GM21447 (cell line): ENCODE data around the gene ENAH.
"Not testable (repeated sequence)": the region's sequence is repeated elsewhere in the genome, so short reads cannot be mapped to it uniquely, and the experiment has no call there.

Experiments
- ATAC-seq: cut with Tn5 transposase; IDR thresholded peaks from one replicate; pipeline ENCODE4 v1.9.1; 2021; ENCODE audit not compliant: unreplicated experiment

The ENAH gene

DNA sequence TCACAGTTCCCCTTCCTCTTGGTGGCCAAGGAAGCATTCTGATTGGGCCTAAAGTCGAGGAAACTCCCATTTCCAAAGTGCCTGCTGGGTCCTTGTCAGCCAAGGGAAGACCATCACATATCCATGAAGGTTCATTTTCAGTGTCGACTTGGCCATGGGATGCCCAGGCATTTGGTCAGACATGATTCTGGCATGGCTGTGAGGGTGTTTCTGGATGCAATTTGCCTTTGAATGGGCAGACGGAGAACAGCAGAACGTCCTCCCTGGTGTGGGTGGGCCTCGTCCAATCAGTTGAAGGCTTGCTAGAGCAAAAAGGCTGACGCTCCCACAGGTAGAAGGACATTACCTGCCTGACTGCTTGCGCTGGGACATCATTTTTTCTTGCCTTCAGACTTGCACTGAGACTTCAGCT lies 176.8 kb downstream of the ENAH start:
- ATAC-seq = no peak

GRCh38 chr1:225474986-225475820 lies 177.7 kb downstream of the ENAH start:
- ATAC-seq = peak; percentile 66

- ATAC-seq = no peak
Measured at GRCh38 chr1:225474439-225474985, 178.4 kb downstream of the ENAH start.

- not testable (repeated sequence) for ATAC-seq
Measured at GRCh38 chr1:225473676-225474438, 179.1 kb downstream of the ENAH start.

GRCh38 chr1:225473266-225473665 lies 179.7 kb downstream of the ENAH start:
- ATAC-seq = not testable (repeated sequence)

- ATAC-seq = no peak
Measured at GRCh38 chr1:225471453-225472301, 181.2 kb downstream of the ENAH start.

- no peak for ATAC-seq
Measured at GRCh38 chr1:225471109-225471452, 181.8 kb downstream of the ENAH start.

DNA sequence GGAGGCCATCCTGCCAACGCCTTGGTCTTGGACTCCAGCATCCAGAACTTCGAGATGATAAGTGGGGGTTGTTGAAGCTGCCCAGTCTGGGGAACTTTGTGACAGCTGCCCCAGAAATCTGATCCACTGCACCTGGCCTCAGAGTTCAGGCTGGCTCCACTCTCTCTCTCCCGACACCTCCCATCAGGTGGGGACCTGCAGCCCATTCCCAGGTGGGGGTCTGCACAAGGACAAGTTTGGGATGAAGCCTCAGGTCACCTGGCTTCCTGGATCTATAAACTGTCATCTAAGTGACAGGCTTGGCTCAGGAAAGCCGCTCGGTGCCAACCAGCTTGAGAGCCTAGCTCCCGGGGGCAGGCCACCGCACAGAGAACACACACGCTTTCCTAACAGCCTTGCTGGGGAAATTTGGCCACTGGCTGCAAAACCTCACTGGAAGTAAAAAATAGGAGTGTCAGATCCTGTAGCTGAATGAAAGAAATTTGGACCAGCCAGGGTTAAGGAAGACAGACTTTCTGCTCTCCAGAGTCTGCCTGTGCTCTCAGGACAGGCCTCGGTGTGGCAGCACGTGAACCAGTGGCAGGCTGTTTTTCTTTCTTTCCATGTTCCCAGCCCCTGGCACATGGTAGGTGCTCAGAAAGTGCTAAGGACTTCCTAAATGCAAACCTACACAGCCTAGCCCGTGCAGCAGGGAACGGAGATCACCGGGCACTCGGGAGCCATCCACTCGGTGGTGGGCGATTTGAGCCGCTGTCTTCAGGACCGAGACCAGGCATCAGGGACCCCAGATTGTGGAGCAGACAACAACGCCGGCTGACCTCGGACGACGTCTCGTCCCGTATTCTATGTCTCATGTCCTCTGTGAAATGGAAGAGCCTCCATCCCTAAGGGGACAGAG lies 182.5 kb downstream of the ENAH start:
- no peak for ATAC-seq

DNA sequence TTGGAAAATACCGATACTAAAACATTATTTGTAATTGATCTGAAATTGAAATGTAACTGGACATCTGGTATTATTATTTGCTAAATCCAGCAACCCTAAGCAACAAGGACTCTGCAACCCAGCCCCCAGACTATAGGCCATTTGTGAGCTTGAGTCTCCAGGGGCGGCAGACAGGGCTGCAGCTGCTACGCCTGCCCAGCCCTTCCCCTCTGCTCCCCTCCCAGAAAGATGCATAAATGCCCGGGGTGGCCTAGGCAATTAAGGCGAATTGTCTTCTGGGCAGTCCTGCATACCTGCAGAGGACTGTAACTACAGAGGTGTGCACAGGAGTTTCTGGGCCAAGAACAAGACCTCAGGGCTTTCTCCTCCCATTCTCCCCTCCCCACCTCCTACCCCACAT lies 183.9 kb downstream of the ENAH start:
- no peak for ATAC-seq

- ATAC-seq = no peak
Measured at GRCh38 chr1:225468270-225469020, 184.5 kb downstream of the ENAH start.

- ATAC-seq = peak; percentile 96
Measured at GRCh38 chr1:225467193-225468020, 185.5 kb downstream of the ENAH start.

- ATAC-seq = no peak
Measured at GRCh38 chr1:225466848-225467192, 186.1 kb downstream of the ENAH start.

GRCh38 chr1:225465793-225466517 lies 187.0 kb downstream of the ENAH start:
- no peak for ATAC-seq

DNA sequence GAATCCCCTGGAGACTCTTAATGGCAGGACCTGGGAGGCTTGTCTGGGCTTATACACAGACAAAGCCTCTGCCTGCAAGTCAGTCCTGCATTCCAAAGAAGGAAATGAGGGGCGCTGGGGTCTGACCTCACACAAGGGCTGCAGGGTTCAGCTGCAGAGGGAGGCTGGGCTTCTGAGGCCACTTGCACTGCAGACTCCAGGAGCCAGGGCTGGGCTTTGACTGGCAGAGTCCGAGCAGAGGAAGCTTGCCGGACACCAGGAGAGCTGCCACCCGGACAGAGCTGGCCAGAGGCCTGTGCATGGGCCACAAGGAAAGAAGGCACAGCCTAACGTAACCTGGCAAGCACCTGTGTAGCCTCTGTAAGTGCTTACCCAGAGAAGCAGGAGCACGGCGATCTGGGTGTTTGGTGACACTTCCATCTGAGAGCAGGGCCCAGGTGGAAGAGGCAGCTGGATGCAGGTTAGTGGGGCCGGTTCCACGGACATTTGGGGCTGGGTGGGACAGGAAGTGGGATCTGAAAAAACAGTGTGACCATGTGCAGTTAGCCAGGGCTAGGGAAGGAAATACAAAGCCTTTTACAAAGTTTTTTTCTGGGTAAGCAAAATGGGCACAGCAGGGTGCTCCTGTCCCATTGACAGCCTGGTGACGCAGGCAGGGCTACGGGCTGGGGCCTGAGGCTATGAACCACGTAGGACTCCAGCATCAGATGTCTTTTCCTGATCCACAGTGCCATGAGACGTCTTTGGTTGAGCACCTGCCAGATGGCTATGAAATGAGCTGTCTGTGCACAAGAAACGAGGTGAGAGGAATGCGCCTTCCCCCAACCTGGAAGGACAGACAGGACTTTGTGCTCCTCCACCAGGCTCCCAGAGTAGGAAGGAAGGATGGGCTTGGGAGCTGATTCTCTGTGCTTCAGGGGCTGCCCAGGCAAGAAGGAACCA lies 187.8 kb downstream of the ENAH start:
- ATAC-seq = no peak

GRCh38 chr1:225462714-225463574 lies 190.0 kb downstream of the ENAH start:
- ATAC-seq = no peak

GRCh38 chr1:225462429-225462713 lies 190.6 kb downstream of the ENAH start:
- ATAC-seq = no peak
